ENCODE measurements around the gene FER1L5.

- no peak for TF ChIP-seq NRF1 (IDR thresholded peaks at IDR 0.05; ENCODE audit: low read depth, low read length)
- TF ChIP-seq, protein P1, sequence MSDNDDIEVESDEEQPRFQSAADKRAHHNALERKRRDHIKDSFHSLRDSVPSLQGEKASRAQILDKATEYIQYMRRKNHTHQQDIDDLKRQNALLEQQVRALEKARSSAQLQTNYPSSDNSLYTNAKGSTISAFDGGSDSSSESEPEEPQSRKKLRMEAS (IDR thresholded peaks at IDR 0.05) = no peak
- TF ChIP-seq TAF1 (IDR thresholded peaks at IDR 0.05; ENCODE audit: low read depth, low read length) = no peak
- TF ChIP-seq USF2 (IDR thresholded peaks at IDR 0.05; ENCODE audit: low read length) = no peak
- TF ChIP-seq CEBPB (IDR thresholded peaks at IDR 0.05; ENCODE audit: low read depth, low read length) = no peak
- no peak for TF ChIP-seq EP300 (IDR thresholded peaks at IDR 0.05; ENCODE audit: borderline replicate concordance in 1 of 2, low read depth in 2 of 2, low read length in 2 of 2)
- TF ChIP-seq KDM5A (IDR thresholded peaks at IDR 0.05; ENCODE audit: low read length) = no peak
- no peak for TF ChIP-seq BCL11A (IDR thresholded peaks at IDR 0.05; ENCODE audit: low read depth in 2 of 2, low read length in 2 of 2)
Observed at GRCh38 chr2:96692094-96692971, 49.8 kb downstream of the FER1L5 start.
